Upper lobe of left lung (tissue), 4 donors: ENCODE results near the gene PROX1.

Experiments
- EP300 ChIP-seq, 4 donors: sonication (generic); formaldehyde crosslinking; IDR thresholded peaks; one replicate each; pipeline ENCODE4 v1.5.1; 2017; ENCODE audit warnings: antibody characterized with exemption in 4 of 4, control low read depth in 2 of 4
- POLR2A ChIP-seq, 4 donors: fragments of 450-650 bp; IDR thresholded peaks; one replicate each; pipeline ENCODE4 v1.5.1; 2016 to 2017; ENCODE audit warnings: antibody characterized with exemption in 4 of 4, mild to moderate bottlenecking in 2 of 4
- POLR2AphosphoS5 ChIP-seq, 2 donors: sonication (generic); formaldehyde crosslinking; IDR thresholded peaks; one replicate each; pipeline ENCODE4 v1.5.1; 2017; ENCODE audit warnings: antibody characterized with exemption in 2 of 2
- TF ChIP-seq, protein P1 (sequence below), 6 experiments: fragments of 450-650 bp in 4 of 6; fragments of 200-600 bp in 2 of 6; sonication (generic) in 2 of 6; IDR thresholded peaks; one replicate each; pipeline ENCODE4 v1.5.1; 2016 to 2019; ENCODE audit warnings: antibody characterized with exemption in 6 of 6

DNA sequence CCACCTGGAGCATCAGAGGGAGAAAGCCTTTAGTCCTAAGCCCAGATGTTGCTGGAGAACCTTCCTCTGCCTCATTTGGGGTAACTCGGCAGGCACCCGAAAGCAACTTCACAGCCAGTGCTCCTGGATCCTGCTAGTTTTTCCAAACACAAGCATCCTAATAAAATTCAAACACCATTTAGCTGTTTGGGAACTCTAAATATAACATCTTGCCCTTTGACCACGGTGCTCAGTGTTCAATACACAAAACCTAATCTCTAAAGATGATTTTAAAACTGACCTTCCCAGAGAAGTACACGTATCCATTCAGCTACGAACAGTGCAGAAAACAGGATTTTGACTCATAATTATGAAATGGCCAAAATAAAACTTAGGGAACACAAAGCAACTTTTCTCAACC is 40.3 kb downstream of the PROX1 start:
- no peak for TF ChIP-seq POLR2AphosphoS5 (IDR thresholded peaks at IDR 0.05)
- TF ChIP-seq EP300 (IDR thresholded peaks at IDR 0.05), result no peak
- TF ChIP-seq, protein P1, sequence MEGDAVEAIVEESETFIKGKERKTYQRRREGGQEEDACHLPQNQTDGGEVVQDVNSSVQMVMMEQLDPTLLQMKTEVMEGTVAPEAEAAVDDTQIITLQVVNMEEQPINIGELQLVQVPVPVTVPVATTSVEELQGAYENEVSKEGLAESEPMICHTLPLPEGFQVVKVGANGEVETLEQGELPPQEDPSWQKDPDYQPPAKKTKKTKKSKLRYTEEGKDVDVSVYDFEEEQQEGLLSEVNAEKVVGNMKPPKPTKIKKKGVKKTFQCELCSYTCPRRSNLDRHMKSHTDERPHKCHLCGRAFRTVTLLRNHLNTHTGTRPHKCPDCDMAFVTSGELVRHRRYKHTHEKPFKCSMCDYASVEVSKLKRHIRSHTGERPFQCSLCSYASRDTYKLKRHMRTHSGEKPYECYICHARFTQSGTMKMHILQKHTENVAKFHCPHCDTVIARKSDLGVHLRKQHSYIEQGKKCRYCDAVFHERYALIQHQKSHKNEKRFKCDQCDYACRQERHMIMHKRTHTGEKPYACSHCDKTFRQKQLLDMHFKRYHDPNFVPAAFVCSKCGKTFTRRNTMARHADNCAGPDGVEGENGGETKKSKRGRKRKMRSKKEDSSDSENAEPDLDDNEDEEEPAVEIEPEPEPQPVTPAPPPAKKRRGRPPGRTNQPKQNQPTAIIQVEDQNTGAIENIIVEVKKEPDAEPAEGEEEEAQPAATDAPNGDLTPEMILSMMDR (IDR thresholded peaks at IDR 0.05), result no peak
- TF ChIP-seq POLR2A (IDR thresholded peaks at IDR 0.05), result no peak
